ENCODE results near the gene ZNF512. TPM values are rescaled to one million over a fixed set of nuclear protein-coding genes. Genes with fewer than 3 reads are reported as not detected.

The ZNF512 gene
- total and polyA plus RNA-seq, 9 of the 15 experiments (the other 6 are each of a cell fraction or from before 2014, with no cell fraction given): 24.7 to 101 (median 65.9) TPM

- no peak for TF ChIP-seq NFXL1 (CRISPR knock-in tag; IDR thresholded peaks at IDR 0.05)
- no peak for TF ChIP-seq LEF1 (IDR thresholded peaks at IDR 0.05)
- no peak for TF ChIP-seq CTCF (IDR thresholded peaks at IDR 0.05 in 2 of 3, conservative IDR thresholded peaks at IDR 0.05 in 1 of 3; ENCODE audit: insufficient read depth in 2 of 3, low read depth in 1 of 3, low read length in 3 of 3)
- TF ChIP-seq POLR2H (tag; IDR thresholded peaks at IDR 0.05; ENCODE audit: low read depth): peak; percentile 70
- TF ChIP-seq, protein P1, sequence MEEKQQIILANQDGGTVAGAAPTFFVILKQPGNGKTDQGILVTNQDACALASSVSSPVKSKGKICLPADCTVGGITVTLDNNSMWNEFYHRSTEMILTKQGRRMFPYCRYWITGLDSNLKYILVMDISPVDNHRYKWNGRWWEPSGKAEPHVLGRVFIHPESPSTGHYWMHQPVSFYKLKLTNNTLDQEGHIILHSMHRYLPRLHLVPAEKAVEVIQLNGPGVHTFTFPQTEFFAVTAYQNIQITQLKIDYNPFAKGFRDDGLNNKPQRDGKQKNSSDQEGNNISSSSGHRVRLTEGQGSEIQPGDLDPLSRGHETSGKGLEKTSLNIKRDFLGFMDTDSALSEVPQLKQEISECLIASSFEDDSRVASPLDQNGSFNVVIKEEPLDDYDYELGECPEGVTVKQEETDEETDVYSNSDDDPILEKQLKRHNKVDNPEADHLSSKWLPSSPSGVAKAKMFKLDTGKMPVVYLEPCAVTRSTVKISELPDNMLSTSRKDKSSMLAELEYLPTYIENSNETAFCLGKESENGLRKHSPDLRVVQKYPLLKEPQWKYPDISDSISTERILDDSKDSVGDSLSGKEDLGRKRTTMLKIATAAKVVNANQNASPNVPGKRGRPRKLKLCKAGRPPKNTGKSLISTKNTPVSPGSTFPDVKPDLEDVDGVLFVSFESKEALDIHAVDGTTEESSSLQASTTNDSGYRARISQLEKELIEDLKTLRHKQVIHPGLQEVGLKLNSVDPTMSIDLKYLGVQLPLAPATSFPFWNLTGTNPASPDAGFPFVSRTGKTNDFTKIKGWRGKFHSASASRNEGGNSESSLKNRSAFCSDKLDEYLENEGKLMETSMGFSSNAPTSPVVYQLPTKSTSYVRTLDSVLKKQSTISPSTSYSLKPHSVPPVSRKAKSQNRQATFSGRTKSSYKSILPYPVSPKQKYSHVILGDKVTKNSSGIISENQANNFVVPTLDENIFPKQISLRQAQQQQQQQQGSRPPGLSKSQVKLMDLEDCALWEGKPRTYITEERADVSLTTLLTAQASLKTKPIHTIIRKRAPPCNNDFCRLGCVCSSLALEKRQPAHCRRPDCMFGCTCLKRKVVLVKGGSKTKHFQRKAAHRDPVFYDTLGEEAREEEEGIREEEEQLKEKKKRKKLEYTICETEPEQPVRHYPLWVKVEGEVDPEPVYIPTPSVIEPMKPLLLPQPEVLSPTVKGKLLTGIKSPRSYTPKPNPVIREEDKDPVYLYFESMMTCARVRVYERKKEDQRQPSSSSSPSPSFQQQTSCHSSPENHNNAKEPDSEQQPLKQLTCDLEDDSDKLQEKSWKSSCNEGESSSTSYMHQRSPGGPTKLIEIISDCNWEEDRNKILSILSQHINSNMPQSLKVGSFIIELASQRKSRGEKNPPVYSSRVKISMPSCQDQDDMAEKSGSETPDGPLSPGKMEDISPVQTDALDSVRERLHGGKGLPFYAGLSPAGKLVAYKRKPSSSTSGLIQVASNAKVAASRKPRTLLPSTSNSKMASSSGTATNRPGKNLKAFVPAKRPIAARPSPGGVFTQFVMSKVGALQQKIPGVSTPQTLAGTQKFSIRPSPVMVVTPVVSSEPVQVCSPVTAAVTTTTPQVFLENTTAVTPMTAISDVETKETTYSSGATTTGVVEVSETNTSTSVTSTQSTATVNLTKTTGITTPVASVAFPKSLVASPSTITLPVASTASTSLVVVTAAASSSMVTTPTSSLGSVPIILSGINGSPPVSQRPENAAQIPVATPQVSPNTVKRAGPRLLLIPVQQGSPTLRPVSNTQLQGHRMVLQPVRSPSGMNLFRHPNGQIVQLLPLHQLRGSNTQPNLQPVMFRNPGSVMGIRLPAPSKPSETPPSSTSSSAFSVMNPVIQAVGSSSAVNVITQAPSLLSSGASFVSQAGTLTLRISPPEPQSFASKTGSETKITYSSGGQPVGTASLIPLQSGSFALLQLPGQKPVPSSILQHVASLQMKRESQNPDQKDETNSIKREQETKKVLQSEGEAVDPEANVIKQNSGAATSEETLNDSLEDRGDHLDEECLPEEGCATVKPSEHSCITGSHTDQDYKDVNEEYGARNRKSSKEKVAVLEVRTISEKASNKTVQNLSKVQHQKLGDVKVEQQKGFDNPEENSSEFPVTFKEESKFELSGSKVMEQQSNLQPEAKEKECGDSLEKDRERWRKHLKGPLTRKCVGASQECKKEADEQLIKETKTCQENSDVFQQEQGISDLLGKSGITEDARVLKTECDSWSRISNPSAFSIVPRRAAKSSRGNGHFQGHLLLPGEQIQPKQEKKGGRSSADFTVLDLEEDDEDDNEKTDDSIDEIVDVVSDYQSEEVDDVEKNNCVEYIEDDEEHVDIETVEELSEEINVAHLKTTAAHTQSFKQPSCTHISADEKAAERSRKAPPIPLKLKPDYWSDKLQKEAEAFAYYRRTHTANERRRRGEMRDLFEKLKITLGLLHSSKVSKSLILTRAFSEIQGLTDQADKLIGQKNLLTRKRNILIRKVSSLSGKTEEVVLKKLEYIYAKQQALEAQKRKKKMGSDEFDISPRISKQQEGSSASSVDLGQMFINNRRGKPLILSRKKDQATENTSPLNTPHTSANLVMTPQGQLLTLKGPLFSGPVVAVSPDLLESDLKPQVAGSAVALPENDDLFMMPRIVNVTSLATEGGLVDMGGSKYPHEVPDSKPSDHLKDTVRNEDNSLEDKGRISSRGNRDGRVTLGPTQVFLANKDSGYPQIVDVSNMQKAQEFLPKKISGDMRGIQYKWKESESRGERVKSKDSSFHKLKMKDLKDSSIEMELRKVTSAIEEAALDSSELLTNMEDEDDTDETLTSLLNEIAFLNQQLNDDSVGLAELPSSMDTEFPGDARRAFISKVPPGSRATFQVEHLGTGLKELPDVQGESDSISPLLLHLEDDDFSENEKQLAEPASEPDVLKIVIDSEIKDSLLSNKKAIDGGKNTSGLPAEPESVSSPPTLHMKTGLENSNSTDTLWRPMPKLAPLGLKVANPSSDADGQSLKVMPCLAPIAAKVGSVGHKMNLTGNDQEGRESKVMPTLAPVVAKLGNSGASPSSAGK (IDR thresholded peaks at IDR 0.05): no peak; the same call in 1 of the 2 replicates
- no peak for TF ChIP-seq BCLAF1 (IDR thresholded peaks at IDR 0.05; ENCODE audit: borderline replicate concordance in 1 of 2, control insufficient read depth in 1 of 2, low read depth in 2 of 2, low read length in 1 of 2)
- no peak for TF ChIP-seq ZNF696 (CRISPR knock-in tag; conservative IDR thresholded peaks at IDR 0.05)
- peak; percentile 38 for TF ChIP-seq HMGN3 (IDR thresholded peaks at IDR 0.05; ENCODE audit: borderline replicate concordance, extremely low read depth, insufficient read length, low read depth, low read length)
These were observed 46.2 kb downstream of the ZNF512 start, which contains the start of the genes CCDC121 and GPN1 (continued) for GRCh38 chr2:27628767-27629709.

Measured in K562 (cell line).